ENCODE data around the gene TMEM179.

Gene TMEM179

GRCh38 chr14:104550861-104551728 lies 53.5 kb downstream of the TMEM179 start:
- TF ChIP-seq RAD21 (IDR thresholded peaks at IDR 0.05; ENCODE audit: low read depth) (peak; percentile 32; the same call in 1 of the 2 replicates), CREB1 (IDR thresholded peaks at IDR 0.05; ENCODE audit: low read depth) (no peak), MAX (IDR thresholded peaks at IDR 0.05) (no peak), FOXM1 (IDR thresholded peaks at IDR 0.05; ENCODE audit: borderline replicate concordance, low read depth) (no peak)

- TF ChIP-seq CREB1 (IDR thresholded peaks at IDR 0.05; ENCODE audit: low read depth) (no peak), ZBTB7A (IDR thresholded peaks at IDR 0.05; ENCODE audit: low read depth) (no peak), TCF12 (IDR thresholded peaks at IDR 0.05; ENCODE audit: low read depth) (no peak), REST (IDR thresholded peaks at IDR 0.05; ENCODE audit: low read depth) (no peak), NFIC (IDR thresholded peaks at IDR 0.05) (no peak), YY1 (IDR thresholded peaks at IDR 0.05; ENCODE audit: low read depth) (no peak)
These were observed 54.2 kb downstream of the TMEM179 start for GRCh38 chr14:104550340-104550860.

GRCh38 chr14:104549536-104550339 lies 54.8 kb downstream of the TMEM179 start:
- TF ChIP-seq TCF12 (IDR thresholded peaks at IDR 0.05; ENCODE audit: low read depth) (no peak), REST (IDR thresholded peaks at IDR 0.05; ENCODE audit: low read depth) (peak; percentile 71)

- TF ChIP-seq EGR1 (IDR thresholded peaks at IDR 0.05) (no peak), YY1 (IDR thresholded peaks at IDR 0.05; ENCODE audit: low read depth) (no peak), REST (IDR thresholded peaks at IDR 0.05; ENCODE audit: low read depth) (no peak), CEBPB (IDR thresholded peaks at IDR 0.05) (no peak), USF1 (IDR thresholded peaks at IDR 0.05) (no peak), MAX (IDR thresholded peaks at IDR 0.05) (no peak), EP300 (IDR thresholded peaks at IDR 0.05; ENCODE audit: borderline replicate concordance) (no peak), NFIC (IDR thresholded peaks at IDR 0.05) (no peak), TAF1 (IDR thresholded peaks at IDR 0.05; ENCODE audit: low read depth) (no peak), TEAD4 (IDR thresholded peaks at IDR 0.05) (no peak), FOXM1 (IDR thresholded peaks at IDR 0.05; ENCODE audit: borderline replicate concordance, low read depth) (no peak), TCF12 (IDR thresholded peaks at IDR 0.05; ENCODE audit: low read depth) (no peak), RAD21 (IDR thresholded peaks at IDR 0.05; ENCODE audit: low read depth) (no peak), ZBTB7A (IDR thresholded peaks at IDR 0.05; ENCODE audit: low read depth) (no peak), CREB1 (IDR thresholded peaks at IDR 0.05; ENCODE audit: low read depth) (no peak)
These were observed 55.6 kb downstream of the TMEM179 start for GRCh38 chr14:104548802-104549535.
